ENCODE results near the gene FAM78B. TPM values are rescaled to one million over a fixed set of nuclear protein-coding genes. Genes with fewer than 3 reads are reported as not detected.

The FAM78B gene
- total and polyA plus RNA-seq, 2 donors = 0.28 to 0.48 TPM

DNA sequence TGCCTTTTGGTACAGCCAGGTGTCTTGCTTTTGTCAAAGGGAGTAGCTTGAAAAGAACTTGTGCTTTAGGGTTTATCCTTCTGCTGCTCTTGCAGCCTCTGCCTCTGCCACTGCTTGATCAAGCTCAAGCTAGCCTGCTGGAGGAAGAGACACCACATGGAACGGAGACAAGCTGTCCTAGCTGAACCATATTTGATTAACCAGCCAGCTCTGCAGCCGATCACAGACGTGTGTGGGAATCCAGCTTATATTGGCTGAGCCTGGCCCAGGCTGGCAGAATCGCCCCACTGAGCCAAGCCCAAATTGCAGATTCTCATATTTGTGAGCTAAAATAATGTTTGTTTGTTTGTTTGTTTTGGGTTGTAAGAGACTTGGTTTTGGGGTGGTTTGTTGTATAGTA, 18.7 kb upstream of the FAM78B start:
- H3K4me3 ChIP-seq (ENCODE audit: low read length in 2 of 2) = no peak overlapping the region
- no peaks in the 10 kb centered on the region for H3K27me3 ChIP-seq (ENCODE audit: control insufficient read depth in 2 of 2, insufficient read depth in 1 of 2, low read length in 1 of 2)
- no peaks in the 10 kb centered on the region for H3K4me1 ChIP-seq (ENCODE audit: control insufficient read depth in 2 of 2, insufficient read depth in 2 of 2, low read length in 2 of 2)
- no peaks in the 10 kb centered on the region for H3K36me3 ChIP-seq (ENCODE audit: control insufficient read depth in 2 of 2, insufficient read depth in 2 of 2, low read length in 1 of 2)
- no peak for DNase-seq (ENCODE audit: low read depth in 6 of 9, low spot score in 9 of 9)
- H3K27ac ChIP-seq (ENCODE audit: low read depth in 1 of 2, low read length in 1 of 2) = no peak overlapping the region
- no peaks in the 10 kb centered on the region for H3K9me3 ChIP-seq (ENCODE audit: control insufficient read depth in 2 of 2, insufficient read depth in 1 of 2, low read length in 1 of 2)
- 86% methylated on average over 4 of the region's 4 CpGs for WGBS

- no peak overlapping the region for H3K27ac ChIP-seq (ENCODE audit: low read depth in 1 of 2, low read length in 1 of 2)
- no peak for DNase-seq (ENCODE audit: low read depth in 6 of 9, low spot score in 9 of 9)
- H3K27me3 ChIP-seq (ENCODE audit: control insufficient read depth in 2 of 2, insufficient read depth in 1 of 2, low read length in 1 of 2) = no peaks in the 10 kb centered on the region
- H3K9me3 ChIP-seq (ENCODE audit: control insufficient read depth in 2 of 2, insufficient read depth in 1 of 2, low read length in 1 of 2) = no peaks in the 10 kb centered on the region
- no peaks in the 10 kb centered on the region for H3K4me1 ChIP-seq (ENCODE audit: control insufficient read depth in 2 of 2, insufficient read depth in 2 of 2, low read length in 2 of 2)
- no peak overlapping the region for H3K4me3 ChIP-seq (ENCODE audit: low read length in 2 of 2)
- 79% methylated on average over 6 of the region's 6 CpGs for WGBS
- H3K36me3 ChIP-seq (ENCODE audit: control insufficient read depth in 2 of 2, insufficient read depth in 2 of 2, low read length in 1 of 2) = no peaks in the 10 kb centered on the region
These were observed 18.1 kb upstream of the FAM78B start for GRCh38 chr1:166184897-166185296.

DNA sequence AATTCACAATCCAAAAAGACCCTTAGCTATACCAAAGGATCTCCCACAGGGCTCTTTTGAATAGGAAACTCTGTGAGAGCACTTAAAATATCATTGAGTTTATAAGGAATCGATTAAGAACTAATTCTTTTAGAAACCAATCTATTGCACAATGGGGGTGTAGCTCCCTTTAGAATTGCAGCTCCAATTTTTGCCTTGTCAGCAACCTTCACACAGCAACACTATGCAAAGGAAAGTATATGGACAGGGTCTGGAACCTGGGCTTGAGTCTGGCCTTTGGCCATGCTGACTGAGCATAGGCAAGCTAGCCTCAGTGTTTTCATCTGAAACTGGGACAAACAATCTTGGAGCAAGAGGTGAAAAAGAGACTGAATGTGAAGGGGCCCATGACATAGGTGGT, 17.2 kb upstream of the FAM78B start:
- WGBS = 92% methylated on average over 1 of the region's 1 CpG
- no peaks in the 10 kb centered on the region for H3K27me3 ChIP-seq (ENCODE audit: control insufficient read depth in 2 of 2, insufficient read depth in 1 of 2, low read length in 1 of 2)
- no peaks in the 10 kb centered on the region for H3K4me1 ChIP-seq (ENCODE audit: control insufficient read depth in 2 of 2, insufficient read depth in 2 of 2, low read length in 2 of 2)
- no peak overlapping the region for H3K4me3 ChIP-seq (ENCODE audit: low read length in 2 of 2)
- H3K9me3 ChIP-seq (ENCODE audit: control insufficient read depth in 2 of 2, insufficient read depth in 1 of 2, low read length in 1 of 2) = no peaks in the 10 kb centered on the region
- no peak overlapping the region for H3K27ac ChIP-seq (ENCODE audit: low read depth in 1 of 2, low read length in 1 of 2)
- no peak for DNase-seq (ENCODE audit: low read depth in 6 of 9, low spot score in 9 of 9)
- H3K36me3 ChIP-seq (ENCODE audit: control insufficient read depth in 2 of 2, insufficient read depth in 2 of 2, low read length in 1 of 2) = no peaks in the 10 kb centered on the region

DNA sequence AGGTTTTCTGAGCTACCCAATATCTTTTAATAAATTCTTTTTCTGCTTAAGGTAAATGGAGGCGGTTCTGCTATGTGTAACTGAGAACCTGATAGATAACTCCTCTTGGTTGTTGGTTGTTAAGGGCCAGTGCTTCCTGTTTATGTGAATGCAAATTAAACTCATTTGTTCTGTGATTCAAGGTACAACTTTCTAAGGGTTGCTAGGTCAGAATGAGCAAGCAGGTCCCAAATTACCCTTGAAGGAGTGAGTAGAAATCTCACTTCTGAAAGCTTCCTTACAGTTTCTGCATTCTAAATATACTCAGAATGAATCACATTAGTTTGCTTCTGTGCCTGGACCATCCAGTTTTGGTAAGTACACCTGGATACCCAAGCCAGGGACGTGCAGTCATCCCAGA, 15.5 kb upstream of the FAM78B start:
- no peaks in the 10 kb centered on the region for H3K9me3 ChIP-seq (ENCODE audit: control insufficient read depth in 2 of 2, insufficient read depth in 1 of 2, low read length in 1 of 2)
- H3K4me1 ChIP-seq (ENCODE audit: control insufficient read depth in 2 of 2, insufficient read depth in 2 of 2, low read length in 2 of 2) = no peaks in the 10 kb centered on the region
- H3K27ac ChIP-seq (ENCODE audit: low read depth in 1 of 2, low read length in 1 of 2) = no peak overlapping the region
- no peak overlapping the region for H3K4me3 ChIP-seq (ENCODE audit: low read length in 2 of 2)
- H3K36me3 ChIP-seq (ENCODE audit: control insufficient read depth in 2 of 2, insufficient read depth in 2 of 2, low read length in 1 of 2) = no peaks in the 10 kb centered on the region
- H3K27me3 ChIP-seq (ENCODE audit: control insufficient read depth in 2 of 2, insufficient read depth in 1 of 2, low read length in 1 of 2) = no peaks in the 10 kb centered on the region
- 71% methylated on average over 2 of the region's 2 CpGs for WGBS
- DNase-seq (ENCODE audit: low read depth in 6 of 9, low spot score in 9 of 9) = no peak

- H3K4me1 ChIP-seq (ENCODE audit: control insufficient read depth in 2 of 2, insufficient read depth in 2 of 2, low read length in 2 of 2) = no peaks in the 10 kb centered on the region
- 93% methylated on average over 2 of the region's 2 CpGs for WGBS
- H3K4me3 ChIP-seq (ENCODE audit: low read length in 2 of 2) = no peak overlapping the region
- H3K27me3 ChIP-seq (ENCODE audit: control insufficient read depth in 2 of 2, insufficient read depth in 1 of 2, low read length in 1 of 2) = no peaks in the 10 kb centered on the region
- DNase-seq (ENCODE audit: low read depth in 6 of 9, low spot score in 9 of 9) = no peak
- H3K27ac ChIP-seq (ENCODE audit: low read depth in 1 of 2, low read length in 1 of 2) = no peak overlapping the region
- no peaks in the 10 kb centered on the region for H3K9me3 ChIP-seq (ENCODE audit: control insufficient read depth in 2 of 2, insufficient read depth in 1 of 2, low read length in 1 of 2)
- H3K36me3 ChIP-seq (ENCODE audit: control insufficient read depth in 2 of 2, insufficient read depth in 2 of 2, low read length in 1 of 2) = no peaks in the 10 kb centered on the region
These were observed 9.6 kb upstream of the FAM78B start for GRCh38 chr1:166176416-166176815.

GRCh38 chr1:166175032-166175431, 8.2 kb upstream of the FAM78B start:
- Histone ChIP-seq H3K9me3 (ENCODE audit: control insufficient read depth in 2 of 2, insufficient read depth in 1 of 2, low read length in 1 of 2) (no peaks in the 10 kb centered on the region), H3K36me3 (ENCODE audit: control insufficient read depth in 2 of 2, insufficient read depth in 2 of 2, low read length in 1 of 2) (no peaks in the 10 kb centered on the region), H3K27me3 (ENCODE audit: control insufficient read depth in 2 of 2, insufficient read depth in 1 of 2, low read length in 1 of 2) (no peaks in the 10 kb centered on the region), H3K4me3 (ENCODE audit: low read length in 2 of 2) (no peak overlapping the region), H3K4me1 (ENCODE audit: control insufficient read depth in 2 of 2, insufficient read depth in 2 of 2, low read length in 2 of 2) (no peaks in the 10 kb centered on the region), H3K27ac (ENCODE audit: low read depth in 1 of 2, low read length in 1 of 2) (no peak overlapping the region)
- DNase-seq (ENCODE audit: low read depth in 6 of 9, low spot score in 9 of 9) = no peak

GRCh38 chr1:166174108-166174507, 7.3 kb upstream of the FAM78B start:
- Histone ChIP-seq H3K4me3 (ENCODE audit: low read length in 2 of 2) (no peak overlapping the region), H3K4me1 (ENCODE audit: control insufficient read depth in 2 of 2, insufficient read depth in 2 of 2, low read length in 2 of 2) (no peaks in the 10 kb centered on the region), H3K9me3 (ENCODE audit: control insufficient read depth in 2 of 2, insufficient read depth in 1 of 2, low read length in 1 of 2) (no peaks in the 10 kb centered on the region), H3K27ac (ENCODE audit: low read depth in 1 of 2, low read length in 1 of 2) (no peak overlapping the region), H3K36me3 (ENCODE audit: control insufficient read depth in 2 of 2, insufficient read depth in 2 of 2, low read length in 1 of 2) (no peaks in the 10 kb centered on the region), H3K27me3 (ENCODE audit: control insufficient read depth in 2 of 2, insufficient read depth in 1 of 2, low read length in 1 of 2) (peaks cover 0 to 1% of the 10 kb centered on the region in 2 donors)
- 89% methylated on average over 4 of the region's 4 CpGs for WGBS
- DNase-seq (ENCODE audit: low read depth in 6 of 9, low spot score in 9 of 9) = no peak

DNA sequence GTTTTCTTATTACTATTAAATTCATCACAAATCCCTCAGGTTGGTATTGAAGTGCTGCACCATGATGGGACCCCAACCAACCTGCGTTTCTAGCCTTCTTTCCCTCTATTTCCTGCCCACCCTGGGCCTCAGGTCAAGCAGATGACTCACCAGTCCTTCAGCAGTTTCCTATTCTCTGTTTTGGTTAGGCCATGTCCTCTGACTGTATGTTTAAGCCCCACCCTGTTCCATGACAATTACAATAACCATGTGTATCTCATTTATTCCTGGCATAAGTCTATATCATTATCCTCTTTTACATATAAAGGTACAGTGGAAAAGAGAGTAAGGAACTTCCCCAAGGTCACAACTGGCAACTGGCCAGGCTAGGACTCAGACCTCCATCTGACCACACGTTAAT, 5.3 kb upstream of the FAM78B start:
- no peak overlapping the region for H3K27ac ChIP-seq (ENCODE audit: low read depth in 1 of 2, low read length in 1 of 2)
- no peaks in the 10 kb centered on the region for H3K36me3 ChIP-seq (ENCODE audit: control insufficient read depth in 2 of 2, insufficient read depth in 2 of 2, low read length in 1 of 2)
- WGBS = 79% methylated on average over 2 of the region's 2 CpGs
- peaks cover 0 to 5% of the 10 kb centered on the region in 2 donors for H3K4me1 ChIP-seq (ENCODE audit: control insufficient read depth in 2 of 2, insufficient read depth in 2 of 2, low read length in 2 of 2)
- no peak for DNase-seq (ENCODE audit: low read depth in 6 of 9, low spot score in 9 of 9)
- no peaks in the 10 kb centered on the region for H3K9me3 ChIP-seq (ENCODE audit: control insufficient read depth in 2 of 2, insufficient read depth in 1 of 2, low read length in 1 of 2)
- no peak overlapping the region for H3K4me3 ChIP-seq (ENCODE audit: low read length in 2 of 2)
- H3K27me3 ChIP-seq (ENCODE audit: control insufficient read depth in 2 of 2, insufficient read depth in 1 of 2, low read length in 1 of 2) = peaks cover 10 to 15% of the 10 kb centered on the region in 2 donors

DNA sequence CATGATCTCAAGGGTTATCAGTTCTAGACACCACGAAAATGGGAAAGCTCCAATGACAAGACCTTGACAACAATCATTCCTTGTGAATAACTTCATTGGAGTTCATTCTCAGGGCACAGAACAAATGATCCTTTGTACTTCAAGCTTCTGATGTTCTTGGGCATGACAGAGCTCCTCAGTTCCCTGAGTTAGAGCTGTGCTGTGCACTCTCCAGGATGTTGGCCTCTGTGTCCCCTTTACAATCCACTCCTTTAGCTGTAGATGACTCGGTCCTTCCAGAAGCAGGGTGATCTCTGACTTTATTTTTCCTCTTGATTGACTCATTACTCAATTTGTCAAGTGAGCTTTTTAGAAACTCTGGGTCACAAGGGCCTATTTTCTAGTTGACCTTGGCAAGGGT, 3.9 kb upstream of the FAM78B start:
- Histone ChIP-seq H3K36me3 (ENCODE audit: control insufficient read depth in 2 of 2, insufficient read depth in 2 of 2, low read length in 1 of 2) (no peaks in the 10 kb centered on the region), H3K4me1 (ENCODE audit: control insufficient read depth in 2 of 2, insufficient read depth in 2 of 2, low read length in 2 of 2) (peaks cover 3 to 8% of the 10 kb centered on the region in 2 donors), H3K4me3 (ENCODE audit: low read length in 2 of 2) (no peak overlapping the region), H3K27me3 (ENCODE audit: control insufficient read depth in 2 of 2, insufficient read depth in 1 of 2, low read length in 1 of 2) (peaks cover 24 to 26% of the 10 kb centered on the region in 2 donors), H3K9me3 (ENCODE audit: control insufficient read depth in 2 of 2, insufficient read depth in 1 of 2, low read length in 1 of 2) (no peaks in the 10 kb centered on the region), H3K27ac (ENCODE audit: low read depth in 1 of 2, low read length in 1 of 2) (no peak overlapping the region)
- 87% methylated on average over 2 of the region's 2 CpGs for WGBS
- DNase-seq (ENCODE audit: low read depth in 6 of 9, low spot score in 9 of 9) = no peak

- no peak overlapping the region for H3K27ac ChIP-seq (ENCODE audit: low read depth in 1 of 2, low read length in 1 of 2)
- H3K36me3 ChIP-seq (ENCODE audit: control insufficient read depth in 2 of 2, insufficient read depth in 2 of 2, low read length in 1 of 2) = no peaks in the 10 kb centered on the region
- H3K4me3 ChIP-seq (ENCODE audit: low read length in 2 of 2) = no peak overlapping the region
- WGBS = 81% methylated on average over 2 of the region's 2 CpGs
- peaks cover 3 to 8% of the 10 kb centered on the region in 2 donors for H3K4me1 ChIP-seq (ENCODE audit: control insufficient read depth in 2 of 2, insufficient read depth in 2 of 2, low read length in 2 of 2)
- H3K27me3 ChIP-seq (ENCODE audit: control insufficient read depth in 2 of 2, insufficient read depth in 1 of 2, low read length in 1 of 2) = peaks cover 30 to 33% of the 10 kb centered on the region in 2 donors
- no peaks in the 10 kb centered on the region for H3K9me3 ChIP-seq (ENCODE audit: control insufficient read depth in 2 of 2, insufficient read depth in 1 of 2, low read length in 1 of 2)
- DNase-seq (ENCODE audit: low read depth in 6 of 9, low spot score in 9 of 9) = no peak
These were observed 3.3 kb upstream of the FAM78B start for GRCh38 chr1:166170075-166170474.

Data from thymus (tissue), 11 donors.